HCT116 (cell line): ENCODE data around the gene PCYT1B. TPM values are rescaled to one million over a fixed set of nuclear protein-coding genes. Genes with fewer than 3 reads are reported as not detected.

Experiments used
- ATAC-seq: fragments of 200-7000 bp; cut with Tn5 transposase; 2 replicates; pipeline ENCODE4 v1.9.1; 2020; ENCODE audit warnings: mild to moderate bottlenecking, moderate library complexity
- BruUV-seq: library from RNA; stranded (reverse); fragments of 400-500 nt; replicated peaks from 2 replicates; lab custom pipeline; 2021; lab: Mats Ljungman, UMichigan
- CTCF ChIA-PET: fragments of 300-600 bp; sonication (Branson Sonifier 250); formaldehyde crosslinking; loops from one replicate; lab custom pipeline; 2021; ENCODE audit warnings: antibody characterized with exemption; lab: Charles Lee
- POLR2A ChIA-PET: fragments of 300-600, 350-600 bp; sonication (Branson Sonifier 250); formaldehyde crosslinking; loops from one replicate; lab custom pipeline; 2021; ENCODE audit warnings: antibody characterized with exemption; lab: Charles Lee
- RAD21 ChIA-PET, 2 experiments: fragments of 300-600 bp; sonication (Branson Sonifier 250); formaldehyde crosslinking; loops; one replicate each; lab custom pipeline; 2023; ENCODE audit warnings: low total read pairs in 2 of 2; ENCODE audit not compliant: uncharacterized antibody in 2 of 2, unreplicated experiment in 2 of 2, low non-redundant PET in 1 of 2; lab: Charles Lee
- DNase-seq: peaks from one replicate; pipeline ENCODE4 v3.0.0-alpha.2; 2010; ENCODE audit warnings: low read depth, low spot score
- H2AFZ ChIP-seq: fragments of 200-600 bp; shearing (Covaris generic), sonication (generic); 2 replicates; pipeline ENCODE4 v1.6.1; 2017; ENCODE audit warnings: low read depth, mixed run types, mixed read lengths, antibody characterized with exemption, low read length; ENCODE audit not compliant: poor library complexity, severe bottlenecking
- H3K27ac ChIP-seq: 2 replicates; pipeline ENCODE4 v1.5.1; 2012; ENCODE audit warnings: low read depth, low read length
- H3K27me3 ChIP-seq: fragments of 200-600 bp; sonication (generic); 2 replicates; pipeline ENCODE4 v1.6.1; 2016; ENCODE audit warnings: mixed run types, low read length, mixed read lengths; ENCODE audit not compliant: insufficient read depth
- H3K36me3 ChIP-seq, 2 experiments: fragments of 200-500 bp in 1 of 2; fragments of 200-600 bp in 1 of 2; sonication (Bioruptor generic) in 1 of 2; sonication (generic) in 1 of 2; 2 replicates each; pipeline versions ENCODE4 v1.5.1 to v1.6.1; 2014 to 2016; ENCODE audit warnings: low read length in 2 of 2, inconsistent platforms in 1 of 2, mixed read lengths in 1 of 2, mixed run types in 1 of 2; ENCODE audit not compliant: insufficient read depth in 2 of 2, control insufficient read depth in 1 of 2
- H3K4me1 ChIP-seq, 2 experiments: fragments of 200-600 bp in 1 of 2; sonication (generic) in 1 of 2; 2 replicates each; pipeline versions ENCODE4 v1.5.1 to v1.6.1; 2012 to 2017; ENCODE audit warnings: low read length in 2 of 2, inconsistent platforms in 1 of 2, mild to moderate bottlenecking in 1 of 2, mixed read lengths in 1 of 2, mixed run types in 1 of 2, moderate library complexity in 1 of 2; ENCODE audit not compliant: insufficient read depth in 2 of 2, control insufficient read depth in 1 of 2
- H3K4me2 ChIP-seq: fragments of 200-600 bp; sonication (generic); 2 replicates; pipeline ENCODE4 v1.6.1; 2017; ENCODE audit warnings: mixed run types, low read length, mixed read lengths
- H3K4me3 ChIP-seq, 2 experiments: fragments of 200-600 bp in 1 of 2; sonication (generic) in 1 of 2; replicated peaks in 1 of 2; 2 replicates each; pipeline ENCODE4 v1.5.1; 2011 to 2016; ENCODE audit warnings: low read length in 2 of 2, control low read depth in 1 of 2, low read depth in 1 of 2, mild to moderate bottlenecking in 1 of 2, mixed read lengths in 1 of 2, mixed run types in 1 of 2
- H3K79me2 ChIP-seq: fragments of 200-600 bp; sonication (generic); 2 replicates; pipeline ENCODE4 v1.6.1; 2017; ENCODE audit warnings: mild to moderate bottlenecking, mixed run types, low read length, moderate library complexity, mixed read lengths; ENCODE audit not compliant: insufficient read depth
- H3K9ac ChIP-seq: fragments of 200-600 bp; sonication (generic); 2 replicates; pipeline ENCODE4 v1.6.1; 2016; ENCODE audit warnings: low read length, mixed read lengths
- H3K9me2 ChIP-seq: fragments of 200-600 bp; sonication (generic), shearing (Covaris generic); 2 replicates; pipeline ENCODE4 v1.6.1; 2017; ENCODE audit warnings: mixed run types, mild to moderate bottlenecking, moderate library complexity; ENCODE audit not compliant: insufficient read depth
- H3K9me3 ChIP-seq, 2 experiments: fragments of 200-500 bp in 1 of 2; fragments of 200-600 bp in 1 of 2; sonication (Bioruptor generic) in 1 of 2; sonication (generic) in 1 of 2; 2 replicates each; pipeline ENCODE4 v1.6.1; 2014 to 2017; ENCODE audit warnings: low read length in 2 of 2, mixed read lengths in 2 of 2, inconsistent platforms in 1 of 2, low read depth in 1 of 2, mild to moderate bottlenecking in 1 of 2, mixed run types in 1 of 2, moderate library complexity in 1 of 2; ENCODE audit not compliant: control insufficient read depth in 1 of 2, insufficient read depth in 1 of 2
- H4K20me1 ChIP-seq: fragments of 200-600 bp; sonication (generic), shearing (Covaris generic); 2 replicates; pipeline ENCODE4 v1.6.1; 2017; ENCODE audit warnings: mixed run types, mild to moderate bottlenecking, moderate library complexity; ENCODE audit not compliant: insufficient read depth
- CBX3 ChIP-seq: IDR thresholded peaks from 2 replicates; pipeline ENCODE4 v1.6.1; 2012; ENCODE audit warnings: low read depth
- EGR1 ChIP-seq: IDR thresholded peaks from 2 replicates; pipeline ENCODE4 v1.6.1; 2012; ENCODE audit warnings: low read depth
- EZH2 ChIP-seq: fragments of 200-600 bp; sonication (generic); IDR thresholded peaks from 2 replicates; pipeline ENCODE4 v1.6.1; 2017; ENCODE audit warnings: antibody characterized with exemption, mixed run types
- EZH2phosphoT487 ChIP-seq: fragments of 200-600 bp; IDR thresholded peaks from 2 replicates; pipeline ENCODE4 v1.6.1; 2018; ENCODE audit warnings: antibody characterized with exemption, borderline replicate concordance
- FOSL1 ChIP-seq: IDR thresholded peaks from 2 replicates; pipeline ENCODE4 v1.6.1; 2012; ENCODE audit warnings: low read depth
- JUND ChIP-seq: IDR thresholded peaks from 2 replicates; pipeline ENCODE4 v1.6.1; 2012
- MAX ChIP-seq: IDR thresholded peaks from 2 replicates; pipeline ENCODE4 v1.6.1; 2012
- POLR2AphosphoS5 ChIP-seq: IDR thresholded peaks from 2 replicates; pipeline ENCODE4 v1.6.1; 2011; ENCODE audit warnings: mild to moderate bottlenecking, low read depth, low read length, moderate library complexity
- RAD21 ChIP-seq: IDR thresholded peaks from 2 replicates; pipeline ENCODE4 v1.6.1; 2012; ENCODE audit warnings: low read depth, mild to moderate bottlenecking
- SIN3A ChIP-seq: IDR thresholded peaks from 2 replicates; pipeline ENCODE4 v1.6.1; 2012; ENCODE audit warnings: low read depth
- SRF ChIP-seq: IDR thresholded peaks from 2 replicates; pipeline ENCODE4 v1.6.1; 2012; ENCODE audit warnings: low read depth
- TCF7L2 ChIP-seq: IDR thresholded peaks from 2 replicates; pipeline ENCODE4 v1.7.0; 2011; ENCODE audit warnings: borderline replicate concordance, inconsistent platforms; ENCODE audit not compliant: insufficient read depth, insufficient read length; ENCODE audit errors: extremely low read depth
- ZFX ChIP-seq: fragments of 450-650 bp; IDR thresholded peaks from 2 replicates; pipeline ENCODE4 v1.6.1; 2017
- ZNF274 ChIP-seq: fragments of 200-500 bp; sonication (Bioruptor generic); IDR thresholded peaks from 2 replicates; pipeline ENCODE4 v1.6.1; 2014; ENCODE audit warnings: mild to moderate bottlenecking, low read depth, low read length, inconsistent platforms
- intact Hi-C: fragments of 100-400 bp; cut with micrococcal nuclease; formaldehyde crosslinking; loops from 2 replicates; pipeline ENCODE4 v1.10.0; 2022
- total RNA-seq: library from RNA; stranded (reverse); gene quantifications from one replicate; pipeline ENCODE4 v1.2.1, GENCODE V29; 2021; ENCODE audit not compliant: unreplicated experiment
- TF ChIP-seq, protein P1 (sequence below), 3 experiments: fragments of 200-600 bp in 1 of 3; sonication (generic) in 1 of 3; IDR thresholded peaks in 2 of 3; conservative IDR thresholded peaks in 1 of 3; 2 replicates each; pipeline ENCODE4 v1.5.1; 2012 to 2017; ENCODE audit warnings: low read depth in 2 of 3, low read length in 2 of 3, antibody characterized with exemption in 1 of 3, borderline replicate concordance in 1 of 3, control low read depth in 1 of 3, mild to moderate bottlenecking in 1 of 3, mixed read lengths in 1 of 3, mixed run types in 1 of 3, moderate library complexity in 1 of 3; ENCODE audit not compliant: insufficient read depth in 1 of 3
- TF ChIP-seq, protein P2 (sequence below): IDR thresholded peaks from 2 replicates; pipeline ENCODE4 v1.6.1; 2012

The PCYT1B gene
- total RNA-seq, 1 experiment from 2014 or later: not detected

GRCh38 chrX:24673424-24673823 lies 26.3 kb upstream of the PCYT1B start:
- intact Hi-C loops: no loop called here

More at GRCh38 chrX:24673424-24673823, 26.3 kb upstream of the PCYT1B start:
- Histone ChIP-seq H3K4me1 (no peaks in the 10 kb centered on the region), H2AFZ (no peak overlapping the region), H3K9me2 (no peaks in the 10 kb centered on the region), H3K4me3 (no peak overlapping the region), H3K27me3 (no peaks in the 10 kb centered on the region), H3K79me2 (no peaks in the 10 kb centered on the region), H3K9me3 (no peaks in the 10 kb centered on the region), H3K4me2 (no peak overlapping the region), H3K36me3 (no peaks in the 10 kb centered on the region), H4K20me1 (no peaks in the 10 kb centered on the region), H3K9ac (no peak overlapping the region), H3K27ac (no peak overlapping the region)
- CTCF ChIA-PET: no interaction called here
- RAD21 ChIA-PET: no interaction called here
- DNase-seq: no peak
- TF ChIP-seq TCF7L2 (no peak), EZH2phosphoT487 (no peak), SRF (no peak), RAD21 (no peak), FOSL1 (no peak), SIN3A (no peak), EZH2 (no peak), MAX (no peak), EGR1 (no peak), ZFX (no peak), CBX3 (no peak), ZNF274 (no peak), JUND (no peak), POLR2AphosphoS5 (no peak)
- TF ChIP-seq, protein P1, sequence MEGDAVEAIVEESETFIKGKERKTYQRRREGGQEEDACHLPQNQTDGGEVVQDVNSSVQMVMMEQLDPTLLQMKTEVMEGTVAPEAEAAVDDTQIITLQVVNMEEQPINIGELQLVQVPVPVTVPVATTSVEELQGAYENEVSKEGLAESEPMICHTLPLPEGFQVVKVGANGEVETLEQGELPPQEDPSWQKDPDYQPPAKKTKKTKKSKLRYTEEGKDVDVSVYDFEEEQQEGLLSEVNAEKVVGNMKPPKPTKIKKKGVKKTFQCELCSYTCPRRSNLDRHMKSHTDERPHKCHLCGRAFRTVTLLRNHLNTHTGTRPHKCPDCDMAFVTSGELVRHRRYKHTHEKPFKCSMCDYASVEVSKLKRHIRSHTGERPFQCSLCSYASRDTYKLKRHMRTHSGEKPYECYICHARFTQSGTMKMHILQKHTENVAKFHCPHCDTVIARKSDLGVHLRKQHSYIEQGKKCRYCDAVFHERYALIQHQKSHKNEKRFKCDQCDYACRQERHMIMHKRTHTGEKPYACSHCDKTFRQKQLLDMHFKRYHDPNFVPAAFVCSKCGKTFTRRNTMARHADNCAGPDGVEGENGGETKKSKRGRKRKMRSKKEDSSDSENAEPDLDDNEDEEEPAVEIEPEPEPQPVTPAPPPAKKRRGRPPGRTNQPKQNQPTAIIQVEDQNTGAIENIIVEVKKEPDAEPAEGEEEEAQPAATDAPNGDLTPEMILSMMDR (IDR thresholded peaks at IDR 0.05 in 2 of 3, conservative IDR thresholded peaks at IDR 0.05 in 1 of 3; ENCODE audit: borderline replicate concordance in 1 of 3, insufficient read depth in 1 of 3, low read depth in 2 of 3, low read length in 2 of 3): no peak
- TF ChIP-seq, protein P2, sequence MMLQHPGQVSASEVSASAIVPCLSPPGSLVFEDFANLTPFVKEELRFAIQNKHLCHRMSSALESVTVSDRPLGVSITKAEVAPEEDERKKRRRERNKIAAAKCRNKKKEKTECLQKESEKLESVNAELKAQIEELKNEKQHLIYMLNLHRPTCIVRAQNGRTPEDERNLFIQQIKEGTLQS: no peak
- TF ChIP-seq, all 23 proteins: peak for 0
- no peak for ATAC-seq
- POLR2A ChIA-PET: no interaction called here
- BruUV-seq: no TSS peak
